Fibroblast of skin of abdomen (primary cell): ENCODE data around the gene FILIP1L.

Source experiments
- DNase-seq: peaks from one replicate; pipeline ENCODE4 v3.0.0-alpha.2; 2013

The FILIP1L gene

DNA sequence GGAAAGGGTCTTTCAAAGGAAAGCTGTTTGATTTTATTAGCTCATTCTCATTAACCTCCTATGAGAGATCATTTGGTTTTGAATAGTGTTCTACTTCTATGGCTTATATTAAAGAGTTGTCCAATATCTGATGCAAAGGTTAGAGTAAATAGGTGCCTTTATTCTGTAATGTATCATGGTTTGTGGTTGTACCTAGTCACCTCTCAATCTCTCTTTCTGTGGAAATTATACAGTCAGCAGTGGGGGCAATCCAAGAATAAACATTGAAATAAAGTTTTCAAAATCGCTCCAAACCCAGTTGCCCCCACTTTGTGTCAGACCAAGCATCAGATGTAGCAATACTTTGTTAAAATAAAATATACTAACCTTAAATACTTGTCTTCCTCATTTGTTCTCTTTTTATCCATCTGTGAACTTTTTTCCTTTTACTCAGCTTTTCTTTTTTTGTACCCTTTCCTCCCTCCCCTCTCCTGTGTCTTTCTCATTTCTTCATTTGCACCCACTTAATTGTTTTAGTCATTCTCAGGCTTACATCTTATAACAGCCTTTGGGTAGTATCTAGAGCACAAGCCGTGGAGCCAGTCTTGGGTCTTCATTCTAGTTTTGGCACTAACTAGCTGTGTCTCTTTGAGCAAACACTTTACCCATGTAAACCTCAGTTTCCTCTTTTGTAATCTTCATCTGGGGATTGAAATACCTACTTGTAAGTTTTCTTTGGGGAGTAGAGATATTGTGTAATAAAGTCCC, 279.9 kb downstream of the FILIP1L start:
- no peak for DNase-seq

DNA sequence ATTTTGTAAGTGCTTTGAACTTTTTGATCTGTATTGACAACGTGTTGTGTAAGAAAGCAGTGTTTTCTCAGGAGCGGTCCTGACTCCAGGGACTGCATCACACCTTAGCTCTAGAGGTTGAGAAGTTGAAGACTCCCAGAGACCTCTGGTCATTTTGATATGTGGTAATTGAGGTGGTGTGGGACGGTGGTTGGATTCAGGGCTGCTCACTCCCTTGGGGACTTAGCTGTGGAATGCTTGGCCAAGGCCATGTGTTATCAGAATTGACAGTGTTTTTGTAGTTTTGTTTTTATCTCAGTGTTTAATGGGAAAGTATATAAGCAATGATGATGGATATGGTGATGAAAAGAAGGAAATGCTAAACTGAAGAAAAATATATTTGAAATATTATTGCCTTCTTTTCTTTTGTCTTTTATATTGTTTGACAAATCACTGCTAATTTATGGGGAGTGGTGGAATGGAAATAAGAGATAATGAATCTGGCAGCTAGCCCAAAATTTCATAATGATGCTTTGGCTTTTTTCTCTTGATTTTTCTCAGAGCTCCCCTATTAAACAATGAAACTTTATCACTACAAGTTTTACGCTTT, 280.6 kb downstream of the FILIP1L start:
- no peak for DNase-seq

DNA sequence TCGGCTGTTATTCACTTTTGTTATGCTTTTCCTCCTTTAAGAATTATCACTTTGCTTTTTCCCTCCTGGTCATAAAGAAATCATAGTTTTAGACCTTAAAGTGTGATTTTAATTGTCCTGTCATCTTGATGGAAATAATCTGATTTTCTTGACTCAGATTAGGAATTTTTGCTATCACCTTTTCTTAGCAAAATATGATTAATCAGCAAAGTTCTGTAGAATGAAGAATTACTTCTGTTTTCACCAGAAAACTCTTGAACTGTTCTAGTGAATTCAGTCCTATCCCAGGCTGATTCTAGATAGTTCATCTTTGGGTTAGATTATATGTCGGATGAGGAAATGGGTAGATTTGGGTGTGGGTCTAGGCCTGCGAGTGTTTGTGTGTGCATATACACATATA, 284.5 kb downstream of the FILIP1L start:
- no peak for DNase-seq

DNA sequence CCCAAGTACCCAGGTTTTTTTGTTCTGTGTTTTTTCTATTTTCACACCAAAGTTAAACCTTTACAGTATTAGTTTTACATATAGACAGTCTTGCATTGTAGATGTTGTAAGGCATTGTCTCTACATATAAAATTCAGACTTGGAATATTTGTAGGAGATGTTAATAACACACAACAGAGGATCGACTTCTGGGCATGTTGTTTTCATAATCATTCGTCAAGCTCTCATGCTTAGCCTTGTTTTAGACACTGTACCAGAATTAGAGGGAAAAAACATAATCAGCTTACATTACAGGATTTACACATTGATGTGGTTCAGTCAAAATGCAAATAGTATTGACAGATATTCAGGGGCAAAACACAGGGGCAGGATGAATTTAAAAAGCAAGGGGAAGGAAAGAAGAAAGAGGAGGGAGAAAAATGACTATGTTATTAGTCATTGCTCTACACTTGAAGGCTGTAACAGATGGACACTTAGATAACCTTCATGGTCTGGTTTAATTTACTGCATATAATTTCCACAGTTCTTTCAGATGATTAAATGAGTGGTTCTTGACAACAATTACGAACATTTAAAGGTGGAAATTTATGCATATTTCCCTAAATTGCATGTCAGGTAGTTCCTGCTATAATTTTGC, 289.2 kb downstream of the FILIP1L start:
- peak; percentile 42 for DNase-seq

DNA sequence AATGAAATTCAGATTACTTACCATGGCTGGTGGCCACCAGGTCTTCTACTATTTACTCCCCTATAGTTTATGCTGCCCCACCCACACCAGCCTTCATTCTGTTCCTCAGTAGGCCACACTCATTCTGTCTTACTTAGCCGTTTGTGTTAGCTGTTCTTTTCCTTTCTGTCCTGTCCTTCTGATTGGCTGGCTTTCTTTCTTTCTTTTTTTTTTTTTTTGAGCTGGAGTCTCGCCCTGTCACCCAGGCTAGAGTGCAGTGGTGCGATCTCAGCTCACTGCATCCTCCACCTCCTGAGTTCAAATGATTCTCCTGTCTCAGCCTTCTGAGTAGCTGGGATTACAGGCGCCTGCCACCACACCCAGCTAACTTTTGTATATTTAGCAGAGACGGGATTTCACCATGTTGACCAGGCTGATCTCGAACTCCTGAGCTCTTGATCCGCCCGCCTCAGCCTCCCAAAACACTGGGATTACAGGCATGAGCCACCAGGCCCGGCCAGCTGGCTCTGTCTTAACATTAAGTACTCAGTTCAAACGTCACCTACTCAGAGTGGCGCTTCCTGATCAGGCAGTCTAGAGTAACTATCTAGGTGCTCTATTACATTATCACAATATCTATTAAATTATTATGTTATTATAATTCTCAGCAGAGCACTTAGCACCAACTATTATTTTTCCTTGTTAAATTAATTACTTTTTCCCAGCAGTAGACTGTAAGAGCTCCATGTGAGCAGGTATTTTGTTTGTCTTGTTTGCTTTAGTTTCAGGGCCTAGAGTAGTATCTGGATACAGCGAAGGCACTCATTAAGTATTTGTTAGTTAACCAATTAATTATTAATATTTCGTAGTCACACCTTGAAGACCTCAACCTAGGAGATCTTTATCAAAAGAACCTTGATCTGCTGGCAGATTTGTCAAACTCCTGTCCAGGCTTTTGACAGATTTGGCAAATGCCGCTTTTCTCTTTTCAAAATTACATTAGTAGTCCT, 290.3 kb downstream of the FILIP1L start:
- DNase-seq: no peak

DNA sequence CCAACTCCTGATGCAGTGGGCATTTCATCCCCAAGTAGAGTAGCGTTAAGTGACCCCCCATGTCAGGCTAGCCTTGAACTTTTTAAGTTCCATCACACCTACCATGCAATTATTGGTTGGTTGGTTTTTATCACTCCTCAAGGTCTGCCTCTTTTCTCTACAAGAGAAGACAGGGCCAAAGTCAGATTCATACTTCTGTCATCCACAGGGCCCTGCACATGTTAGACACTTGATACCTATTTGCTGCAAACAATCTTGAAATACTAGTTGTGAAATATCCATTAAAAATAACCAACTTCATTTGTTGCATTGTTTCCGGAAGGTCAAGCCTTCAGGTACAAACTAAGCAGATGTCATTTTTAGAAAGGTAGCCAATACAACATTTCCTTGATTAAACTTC, 295.5 kb downstream of the FILIP1L start:
- no peak for DNase-seq

DNA sequence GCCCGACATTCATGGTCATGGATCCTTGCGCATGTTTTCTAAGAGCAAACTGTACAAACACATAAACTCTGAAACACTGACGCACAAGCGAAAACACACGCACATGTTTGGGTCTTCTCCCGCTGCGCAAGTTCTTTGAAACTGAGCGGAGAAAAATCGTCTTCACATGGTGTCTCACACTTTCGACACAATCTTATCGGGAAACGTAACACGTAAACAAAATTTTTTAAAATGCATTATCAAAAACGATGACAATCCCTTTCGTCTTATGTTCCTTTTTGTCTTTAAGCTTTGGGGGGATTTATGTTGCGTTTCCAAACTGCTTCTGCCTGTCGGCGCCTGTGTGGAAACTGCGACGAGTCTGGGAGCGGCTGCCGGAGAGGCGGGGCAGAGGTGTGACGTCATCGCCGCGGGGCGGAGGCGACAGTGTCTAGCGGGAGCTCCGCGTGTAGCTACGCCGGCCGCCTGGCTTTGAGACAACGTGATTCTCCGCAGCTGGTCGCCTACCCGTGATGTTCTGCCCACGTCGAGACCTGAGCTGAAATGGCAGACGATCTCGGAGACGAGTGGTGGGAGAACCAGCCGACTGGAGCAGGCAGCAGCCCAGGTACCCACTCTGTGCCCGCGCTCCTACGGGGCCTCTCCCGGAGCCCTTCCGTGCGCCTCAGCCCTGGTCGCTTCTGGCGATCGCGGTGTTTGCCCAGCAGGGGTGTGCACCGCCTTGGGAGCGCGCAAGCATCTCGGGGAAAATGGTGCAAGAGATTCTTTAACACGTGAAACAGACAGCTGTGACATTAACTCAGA, 296.7 kb downstream of the FILIP1L start, which contains the start of gene CMSS1:
CMSS1 (plus strand) TSS at position 426 of the 804 bp plus-strand sequence.
- peak; percentile 92 for DNase-seq

DNA sequence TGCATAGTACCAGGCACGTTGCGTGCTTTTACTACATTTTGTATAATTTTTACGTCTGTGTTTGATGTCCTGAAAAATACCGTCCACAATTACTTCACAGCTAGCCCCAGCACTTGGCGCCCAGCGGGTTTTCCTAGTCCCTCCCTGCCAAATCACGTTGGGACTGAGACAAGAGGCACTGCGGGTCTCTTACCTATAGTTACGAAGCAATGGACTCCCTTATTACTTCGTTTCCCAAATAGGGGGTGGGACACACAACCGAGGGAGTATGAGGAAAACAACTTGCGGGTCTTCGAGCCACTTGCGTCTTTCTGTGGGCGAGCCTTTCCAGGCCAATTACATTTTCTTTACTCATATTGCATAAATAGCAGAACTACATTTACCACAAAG, 297.3 kb downstream of the FILIP1L start:
- DNase-seq: no peak

DNA sequence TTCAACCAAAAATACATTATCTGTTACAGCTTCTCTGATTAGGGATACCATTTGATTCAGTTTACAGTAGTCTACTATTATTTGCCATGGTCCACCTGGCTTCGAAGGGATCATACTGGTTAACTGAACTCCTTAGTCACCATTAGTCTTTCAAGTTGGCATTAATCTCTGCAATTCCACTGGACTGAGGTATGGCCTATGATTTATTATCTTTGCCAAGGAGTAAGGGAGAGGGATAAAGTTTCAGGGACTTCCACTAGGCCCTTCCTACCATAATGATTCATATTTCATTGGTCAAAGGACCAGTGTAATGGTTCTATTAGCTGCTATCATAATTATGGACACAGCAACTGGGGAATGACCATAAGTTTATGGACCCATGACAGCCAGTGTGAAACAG, 303.9 kb downstream of the FILIP1L start:
- DNase-seq: no peak

DNA sequence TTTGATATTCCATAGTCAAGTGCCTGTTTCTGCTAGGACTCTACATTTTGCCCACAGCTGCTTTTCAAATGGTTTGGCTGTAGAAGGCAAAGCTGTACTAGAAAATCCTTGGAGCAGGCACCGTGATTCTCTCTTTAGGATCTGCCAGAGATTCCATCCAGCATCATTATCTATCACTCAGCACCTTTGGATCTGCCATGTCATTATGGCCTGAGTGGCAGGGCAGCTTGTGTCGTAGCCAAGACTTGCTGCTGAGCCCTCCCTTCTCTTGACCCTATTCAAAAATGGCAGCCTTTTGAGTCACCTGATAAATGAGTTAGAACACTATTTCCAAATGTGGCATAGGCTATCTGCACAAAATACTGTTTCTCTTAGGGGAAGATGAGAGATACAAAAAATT, 304.7 kb downstream of the FILIP1L start:
- no peak for DNase-seq

DNA sequence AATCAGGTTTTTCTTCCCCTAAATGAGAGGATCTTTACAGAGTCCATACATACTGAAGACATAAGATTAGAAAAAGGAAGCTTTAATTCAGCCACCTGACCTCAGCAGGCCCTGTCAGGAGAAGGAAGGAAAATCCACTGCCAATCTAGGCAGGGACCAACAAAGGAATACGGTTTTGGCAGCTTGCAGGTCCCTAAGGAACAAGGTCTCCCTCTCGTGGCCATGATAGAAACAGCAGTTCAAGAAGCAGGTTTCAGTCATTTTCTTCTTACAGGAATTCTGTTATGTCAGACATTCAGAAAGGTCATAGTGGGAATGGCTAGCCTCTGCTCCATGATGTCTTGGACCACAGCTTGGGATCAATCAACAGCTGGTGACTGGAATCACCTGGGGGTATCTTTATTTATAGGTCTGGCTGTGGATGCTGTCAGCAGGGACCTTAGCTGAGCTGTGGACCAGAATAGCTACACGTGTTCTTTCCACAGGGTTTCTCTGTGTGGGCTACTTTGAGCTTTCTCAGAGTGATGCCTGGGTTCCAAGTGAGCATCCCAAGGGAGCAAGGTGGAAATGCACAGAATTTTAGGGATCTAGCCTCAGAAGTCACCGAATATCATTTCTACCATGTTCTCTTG, 306.0 kb downstream of the FILIP1L start:
- DNase-seq: peak; percentile 75

DNA sequence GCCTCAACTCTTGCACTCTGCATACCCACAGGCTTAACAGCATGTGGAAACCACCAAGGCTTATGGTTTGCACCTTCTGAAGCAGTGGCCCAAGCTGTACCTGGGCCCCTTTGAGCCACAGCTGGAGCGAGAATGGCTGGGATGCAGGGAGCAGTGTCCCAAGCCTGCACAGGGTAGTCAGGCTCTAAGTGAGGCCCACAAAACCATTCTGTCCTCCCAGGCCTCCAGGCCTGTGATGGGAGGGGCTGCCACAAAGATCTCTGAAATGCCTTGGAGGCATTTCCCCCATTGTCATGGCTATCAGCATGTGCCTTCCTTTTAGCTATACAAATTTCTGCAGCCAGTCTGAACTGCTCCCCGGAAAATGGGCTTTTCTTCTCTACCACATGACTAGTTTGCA, 309.1 kb downstream of the FILIP1L start:
- DNase-seq: no peak

DNA sequence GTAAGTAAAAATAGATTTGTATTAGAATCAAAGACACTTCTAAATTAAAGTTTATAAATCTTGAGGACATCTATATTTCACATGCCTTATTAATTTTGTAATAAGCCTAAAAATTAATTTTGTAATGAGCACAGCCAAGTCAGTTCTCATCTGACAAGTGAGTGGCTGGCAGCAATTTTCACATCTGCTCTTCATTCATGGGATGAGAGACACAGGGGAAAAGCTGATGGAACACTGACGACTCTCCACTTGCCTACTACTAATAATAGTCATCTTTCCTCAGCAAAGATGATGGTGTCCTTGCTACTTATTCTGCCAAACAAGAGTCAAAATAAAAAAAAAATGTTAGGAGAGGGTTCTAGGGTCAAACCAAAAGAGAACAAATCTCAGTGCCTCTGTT, 311.0 kb downstream of the FILIP1L start:
- DNase-seq: no peak

DNA sequence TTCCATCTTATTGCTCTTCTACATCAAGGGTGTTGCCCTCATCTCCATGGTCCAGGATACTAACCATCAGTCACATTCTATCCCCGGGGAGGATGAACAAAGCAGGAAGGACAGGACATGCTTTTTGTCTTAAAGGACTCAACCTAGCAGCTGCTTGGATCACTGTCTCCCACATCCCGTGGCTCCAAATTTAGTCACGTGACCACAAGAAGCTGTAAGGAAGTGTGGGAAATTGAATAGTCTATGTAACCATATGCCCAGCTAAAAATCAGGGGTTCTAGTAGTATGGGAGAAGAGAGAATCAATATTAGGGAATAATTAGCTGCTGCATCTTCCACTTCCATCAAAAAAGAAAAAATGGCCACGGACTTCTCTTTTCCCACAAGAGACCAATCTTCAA, 314.9 kb downstream of the FILIP1L start:
- no peak for DNase-seq

DNA sequence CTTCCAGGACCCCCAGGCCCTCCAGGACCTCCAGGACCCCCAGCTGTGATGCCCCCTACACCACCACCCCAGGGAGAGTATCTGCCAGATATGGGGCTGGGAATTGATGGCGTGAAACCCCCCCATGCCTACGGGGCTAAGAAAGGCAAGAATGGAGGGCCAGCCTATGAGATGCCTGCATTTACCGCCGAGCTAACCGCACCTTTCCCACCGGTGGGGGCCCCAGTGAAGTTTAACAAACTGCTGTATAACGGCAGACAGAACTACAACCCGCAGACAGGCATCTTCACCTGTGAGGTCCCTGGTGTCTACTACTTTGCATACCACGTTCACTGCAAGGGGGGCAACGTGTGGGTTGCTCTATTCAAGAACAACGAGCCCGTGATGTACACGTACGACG, 318.7 kb downstream of the FILIP1L start:
- no peak for DNase-seq

DNA sequence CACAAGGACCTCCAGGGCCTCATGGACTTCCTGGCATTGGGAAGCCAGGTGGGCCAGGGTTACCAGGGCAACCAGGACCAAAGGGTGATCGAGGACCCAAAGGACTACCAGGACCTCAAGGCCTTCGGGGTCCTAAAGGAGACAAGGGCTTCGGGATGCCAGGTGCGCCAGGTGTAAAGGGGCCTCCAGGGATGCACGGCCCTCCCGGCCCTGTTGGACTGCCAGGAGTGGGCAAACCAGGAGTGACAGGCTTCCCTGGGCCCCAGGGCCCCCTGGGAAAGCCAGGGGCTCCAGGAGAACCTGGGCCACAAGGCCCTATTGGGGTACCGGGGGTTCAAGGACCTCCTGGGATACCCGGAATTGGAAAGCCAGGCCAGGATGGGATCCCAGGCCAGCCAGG, 319.8 kb downstream of the FILIP1L start:
- DNase-seq: no peak

DNA sequence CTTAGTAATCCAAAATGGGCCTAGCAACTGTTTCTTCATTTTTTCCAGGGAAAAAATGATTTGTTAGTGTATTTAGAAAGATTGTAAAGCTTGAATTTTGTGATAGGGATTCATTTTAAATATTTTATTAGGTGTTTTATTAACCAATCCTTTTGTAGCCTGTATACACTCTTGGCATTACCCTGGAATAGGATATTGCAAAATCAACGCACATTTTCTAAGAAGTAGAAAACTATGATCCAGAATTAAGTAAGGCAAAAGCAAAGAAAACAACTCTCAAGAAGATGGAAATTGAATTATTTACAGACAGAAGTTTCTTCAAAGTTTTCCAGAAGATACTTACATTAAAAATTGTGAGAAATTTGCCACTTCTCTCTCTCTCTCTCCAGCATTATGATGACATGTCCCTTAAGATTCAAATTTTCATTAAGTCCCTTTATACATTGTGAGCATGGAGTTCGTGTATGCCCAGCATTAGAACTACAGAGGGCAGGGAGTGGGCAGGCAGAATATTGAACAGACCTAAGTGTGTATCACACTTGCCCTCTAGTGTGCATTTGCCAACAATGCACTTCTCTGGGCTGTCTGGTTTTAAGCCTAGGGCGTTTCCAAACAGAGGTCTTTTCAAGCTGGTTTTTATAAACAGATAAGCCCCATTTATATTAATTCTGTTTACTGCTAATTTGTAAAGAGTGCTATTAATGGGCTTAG, 325.1 kb downstream of the FILIP1L start:
- peak; percentile 69 for DNase-seq
